Stimulated activated CD4-positive, alpha-beta T cell treated with anti-CD3 and anti-CD28 coated beads, Interleukin-15, amount 100 ng/mL, for 1 hour (primary cell): Measurements from ENCODE around the gene RNF115.
"Not testable (repeated sequence)": the region's sequence is repeated elsewhere in the genome, so short reads cannot be mapped to it uniquely, and the experiment has no call there.

Source experiments
- DNase-seq, 2 donors: peaks; one replicate each; pipeline ENCODE4 v3.0.0-alpha.2; 2020; ENCODE audit warnings: low read depth in 1 of 2, low spot score in 1 of 2

RNF115 gene

GRCh38 chr1:145782272-145783099 is 41.4 kb downstream of the RNF115 start:
- no peak for DNase-seq

GRCh38 chr1:145778146-145778540 is 45.8 kb downstream of the RNF115 start:
- DNase-seq: no peak

- no peak for DNase-seq
Observed at GRCh38 chr1:145777357-145778145, 46.3 kb downstream of the RNF115 start.

- DNase-seq: no peak
Observed at GRCh38 chr1:145773423-145773822, 50.5 kb downstream of the RNF115 start.

- DNase-seq: no peak
Observed at GRCh38 chr1:145771056-145771455, 52.8 kb downstream of the RNF115 start.

- not testable (repeated sequence) for DNase-seq
Observed at GRCh38 chr1:145768004-145768403, 55.9 kb downstream of the RNF115 start.

GRCh38 chr1:145766926-145767325 is 57.0 kb downstream of the RNF115 start:
- not testable (repeated sequence) for DNase-seq

GRCh38 chr1:145765585-145766360 is 58.1 kb downstream of the RNF115 start:
- DNase-seq: not testable (repeated sequence)

- DNase-seq: not testable (repeated sequence)
Observed at GRCh38 chr1:145765127-145765526, 58.8 kb downstream of the RNF115 start.

GRCh38 chr1:145764231-145764940 is 59.5 kb downstream of the RNF115 start:
- DNase-seq: not testable (repeated sequence)

- not testable (repeated sequence) for DNase-seq
Observed at GRCh38 chr1:145762001-145762400, 61.9 kb downstream of the RNF115 start.

GRCh38 chr1:145761498-145761897 is 62.4 kb downstream of the RNF115 start:
- not testable (repeated sequence) for DNase-seq

GRCh38 chr1:145760395-145760949 is 63.4 kb downstream of the RNF115 start:
- not testable (repeated sequence) for DNase-seq

- DNase-seq: no peak
Observed at GRCh38 chr1:145759721-145760120, 64.2 kb downstream of the RNF115 start.

GRCh38 chr1:145758575-145758974 is 65.3 kb downstream of the RNF115 start:
- DNase-seq: no peak

- no peak for DNase-seq
Observed at GRCh38 chr1:145758116-145758515, 65.8 kb downstream of the RNF115 start.

- no peak for DNase-seq
Observed at GRCh38 chr1:145757420-145757819, 66.5 kb downstream of the RNF115 start.

- no peak for DNase-seq
Observed at GRCh38 chr1:145751491-145752037, 72.3 kb downstream of the RNF115 start.

GRCh38 chr1:145750426-145750825 is 73.5 kb downstream of the RNF115 start:
- no peak for DNase-seq
